PC-9 (cell line): Measurements from ENCODE around the gene CR1. TPM values are rescaled to one million over a fixed set of nuclear protein-coding genes. Genes with fewer than 3 reads are reported as not detected.

Experiments used
- BruUV-seq: library from RNA; stranded (reverse); fragments of 400-500 nt; replicated peaks from 2 replicates; lab custom pipeline; 2021; lab: Mats Ljungman, UMichigan
- CTCF ChIA-PET: fragments of 300-600 bp; sonication (Branson Sonifier 250); formaldehyde crosslinking; loops from one replicate; lab custom pipeline; 2022; ENCODE audit warnings: antibody characterized with exemption; lab: Charles Lee
- POLR2A ChIA-PET: fragments of 300-600 bp; sonication (Branson Sonifier 250); formaldehyde crosslinking; loops from one replicate; lab custom pipeline; 2022; ENCODE audit warnings: antibody characterized with exemption; ENCODE audit not compliant: unreplicated experiment; lab: Charles Lee
- DNase-seq, 2 experiments: peaks; one replicate each; pipeline versions ENCODE4 v3.0.0 to v3.0.0-alpha.2; 2015 to 2022; ENCODE audit warnings: mixed read lengths in 1 of 2
- H2AFZ ChIP-seq: fragments of 200-600 bp; sonication (generic); 2 replicates; pipeline ENCODE4 v1.8.1; 2017; ENCODE audit warnings: antibody characterized with exemption
- H3F3A ChIP-seq: fragments of 200-600 bp; sonication (generic); 2 replicates; pipeline ENCODE4 v1.8.1; 2017; ENCODE audit warnings: antibody characterized with exemption, mild to moderate bottlenecking, low read depth; ENCODE audit not compliant: insufficient read depth
- H3K27ac ChIP-seq: fragments of 200-600 bp; sonication (generic); 2 replicates; pipeline ENCODE4 v1.6.1; 2016; ENCODE audit warnings: mixed run types
- H3K27me3 ChIP-seq: fragments of 200-600 bp; sonication (generic); 2 replicates; pipeline ENCODE4 v1.6.1; 2016; ENCODE audit warnings: low read depth, mixed run types; ENCODE audit not compliant: insufficient read depth
- H3K36me3 ChIP-seq: fragments of 200-600 bp; sonication (generic); 2 replicates; pipeline ENCODE4 v1.6.1; 2016; ENCODE audit warnings: low read depth, mixed run types
- H3K4me1 ChIP-seq: fragments of 200-600 bp; sonication (generic); replicated peaks from 2 replicates; pipeline ENCODE4 v1.6.1; 2016; ENCODE audit warnings: mixed run types; ENCODE audit not compliant: insufficient read depth
- H3K4me2 ChIP-seq: fragments of 200-600 bp; sonication (generic); 2 replicates; pipeline ENCODE4 v1.6.1; 2017; ENCODE audit warnings: mixed run types
- H3K4me3 ChIP-seq: fragments of 200-600 bp; sonication (generic); 2 replicates; pipeline ENCODE4 v1.6.1; 2016; ENCODE audit warnings: mixed run types
- H3K79me2 ChIP-seq: fragments of 200-600 bp; sonication (generic); 2 replicates; pipeline ENCODE4 v1.6.1; 2017; ENCODE audit warnings: low read depth, mixed run types
- H3K9me2 ChIP-seq: fragments of 200-600 bp; sonication (generic); 2 replicates; pipeline ENCODE4 v1.8.1; 2017; ENCODE audit warnings: mild to moderate bottlenecking; ENCODE audit not compliant: insufficient read depth
- H3K9me3 ChIP-seq: fragments of 200-600 bp; sonication (generic); 2 replicates; pipeline ENCODE4 v1.8.1; 2016; ENCODE audit warnings: low read depth; ENCODE audit not compliant: insufficient read depth
- H4K20me1 ChIP-seq: fragments of 200-600 bp; sonication (generic); 2 replicates; pipeline ENCODE4 v1.8.1; 2017; ENCODE audit not compliant: insufficient read depth
- CTCF ChIP-seq: fragments of 200-600 bp; sonication (generic); conservative IDR thresholded peaks from 2 replicates; pipeline ENCODE4 v1.6.1; 2017; ENCODE audit warnings: mixed run types, antibody characterized with exemption, mild to moderate bottlenecking, moderate library complexity
- EZH2 ChIP-seq: fragments of 200-600 bp; sonication (generic); IDR thresholded peaks from 2 replicates; pipeline ENCODE4 v1.8.0; 2017; ENCODE audit warnings: antibody characterized with exemption, low read depth
- intact Hi-C: fragments of 100-400 bp; cut with micrococcal nuclease; formaldehyde crosslinking; loops from one replicate; pipeline ENCODE4 v1.10.0; 2022; ENCODE audit not compliant: unreplicated experiment
- total RNA-seq: library from RNA; stranded (reverse); gene quantifications from 2 replicates; pipeline ENCODE4 v1.2.3, GENCODE V29; 2021

Gene CR1
- total RNA-seq, 1 experiment from 2014 or later = not detected

DNA sequence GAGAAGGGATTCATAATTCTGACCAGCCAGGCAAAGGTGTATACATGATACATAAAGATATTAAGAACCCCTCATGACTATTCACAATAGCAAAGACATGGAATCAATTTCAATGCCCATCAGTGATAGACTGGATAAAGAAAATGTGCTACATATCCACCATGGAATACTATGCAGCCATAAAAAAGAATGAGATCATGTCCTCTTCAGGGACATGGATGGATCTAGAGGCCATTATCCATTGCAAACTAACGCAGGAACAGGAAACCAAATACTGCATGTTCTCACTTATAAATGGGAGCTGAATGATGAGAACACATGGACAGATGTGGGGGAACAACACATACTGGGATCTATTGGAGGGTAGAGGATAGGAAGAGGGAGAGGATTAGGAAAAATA, 170.4 kb downstream of the CR1 start:
- no peaks in the 10 kb centered on the region for H3K9me2 ChIP-seq
- H3K79me2 ChIP-seq = no peaks in the 10 kb centered on the region
- POLR2A ChIA-PET = no interaction called here
- H3F3A ChIP-seq = no peaks in the 10 kb centered on the region
- CTCF ChIA-PET = no interaction called here
- no peak for DNase-seq
- no peak overlapping the region for H3K27ac ChIP-seq
- H3K4me3 ChIP-seq = no peak overlapping the region
- H3K36me3 ChIP-seq = no peaks in the 10 kb centered on the region
- no peaks in the 10 kb centered on the region for H4K20me1 ChIP-seq
- no peak overlapping the region for H2AFZ ChIP-seq
- BruUV-seq = no TSS peak
- no peaks in the 10 kb centered on the region for H3K9me3 ChIP-seq
- no peaks in the 10 kb centered on the region for H3K27me3 ChIP-seq
- no peaks in the 10 kb centered on the region for H3K4me1 ChIP-seq
- H3K4me2 ChIP-seq = no peak overlapping the region
- no peak for TF ChIP-seq EZH2
- TF ChIP-seq CTCF = no peak
- intact Hi-C loops = no loop called here

DNA sequence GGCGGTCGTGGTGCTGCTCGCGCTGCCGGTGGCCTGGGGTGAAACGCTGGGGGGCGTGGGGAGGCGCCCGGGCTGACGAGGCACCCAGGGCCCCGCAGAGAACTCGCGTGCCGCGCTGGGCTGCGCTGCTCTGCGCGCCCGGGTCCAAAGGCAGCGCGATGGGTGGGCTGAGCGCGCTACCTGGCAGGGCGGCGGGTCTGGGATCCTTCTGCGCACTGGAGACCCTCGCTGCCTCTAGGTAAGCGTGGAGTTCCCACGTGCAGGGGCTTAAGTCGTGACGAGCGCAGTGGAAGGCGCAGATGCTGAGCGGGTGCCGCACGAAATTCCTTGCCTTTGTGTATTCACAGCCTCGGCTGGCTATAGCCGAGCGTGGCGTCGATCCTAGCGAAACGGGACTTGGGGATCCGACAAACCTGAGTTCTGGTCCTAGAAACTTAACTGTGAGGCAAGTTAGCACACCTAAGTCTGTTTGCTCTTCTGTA, 173.6 kb downstream of the CR1 start:
- Histone ChIP-seq H2AFZ (no peak overlapping the region), H3K79me2 (no peaks in the 10 kb centered on the region), H3K4me2 (no peak overlapping the region), H3K9me2 (no peaks in the 10 kb centered on the region), H3K9me3 (no peaks in the 10 kb centered on the region), H3K27me3 (no peaks in the 10 kb centered on the region), H3F3A (no peaks in the 10 kb centered on the region), H3K27ac (no peak overlapping the region), H3K36me3 (no peaks in the 10 kb centered on the region), H3K4me3 (no peak overlapping the region), H4K20me1 (no peaks in the 10 kb centered on the region), H3K4me1 (no peaks in the 10 kb centered on the region)
- ChIA-PET POLR2A (no interaction called here), CTCF (no interaction called here)
- no TSS peak for BruUV-seq
- intact Hi-C loops = no loop called here
- no peak for DNase-seq
- no peak for TF ChIP-seq EZH2

- Histone ChIP-seq H3K27me3 (no peaks in the 10 kb centered on the region), H2AFZ (no peak overlapping the region), H3F3A (no peaks in the 10 kb centered on the region), H3K4me3 (no peak overlapping the region), H3K9me3 (no peaks in the 10 kb centered on the region), H3K79me2 (no peaks in the 10 kb centered on the region), H3K4me1 (0 out of 2 replicates have a peak, but pooled peaks cover 2% of the 10 kb centered on the region), H3K4me2 (no peak overlapping the region), H3K27ac (no peak overlapping the region), H3K36me3 (no peaks in the 10 kb centered on the region), H3K9me2 (no peaks in the 10 kb centered on the region), H4K20me1 (no peaks in the 10 kb centered on the region)
- intact Hi-C loops = no loop called here
- TF ChIP-seq CTCF (no peak), EZH2 (no peak)
- CTCF ChIA-PET = no interaction called here
- DNase-seq = no peak
- BruUV-seq = no TSS peak
- POLR2A ChIA-PET = no interaction called here
Observed at GRCh38 chr1:207670192-207670591, 174.2 kb downstream of the CR1 start.

DNA sequence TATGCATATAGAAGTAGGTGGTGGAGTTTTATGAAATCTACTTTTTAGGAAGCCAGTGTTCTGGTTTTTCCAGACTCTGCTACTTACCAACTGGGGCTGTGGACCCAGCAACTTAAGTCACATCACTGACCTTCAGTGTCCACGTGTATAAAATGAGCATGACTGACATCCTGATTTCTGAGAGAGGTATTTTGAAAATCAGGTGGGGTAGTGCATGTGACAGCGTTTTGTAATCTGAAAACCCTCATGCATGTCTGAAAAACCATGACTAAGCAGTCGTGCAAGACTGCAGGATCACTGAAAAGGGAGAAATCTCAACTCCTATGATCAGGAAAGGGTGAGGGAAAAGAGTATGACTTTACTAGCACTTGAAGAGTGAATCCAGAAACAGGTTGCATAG, 175.0 kb downstream of the CR1 start:
- Histone ChIP-seq H3K27ac (no peak overlapping the region), H3K36me3 (no peaks in the 10 kb centered on the region), H3K27me3 (no peaks in the 10 kb centered on the region), H2AFZ (no peak overlapping the region), H3K4me3 (no peak overlapping the region), H3K9me2 (no peaks in the 10 kb centered on the region), H3K4me1 (0 out of 2 replicates have a peak, but pooled peaks cover 4% of the 10 kb centered on the region), H3F3A (no peaks in the 10 kb centered on the region), H3K79me2 (no peaks in the 10 kb centered on the region), H3K9me3 (no peaks in the 10 kb centered on the region), H3K4me2 (no peak overlapping the region; the same call in 1 of the 2 replicates), H4K20me1 (no peaks in the 10 kb centered on the region)
- BruUV-seq = no TSS peak
- CTCF ChIA-PET = no interaction called here
- POLR2A ChIA-PET = no interaction called here
- TF ChIP-seq CTCF = no peak
- TF ChIP-seq EZH2 = no peak
- intact Hi-C loops = no loop called here
- DNase-seq = no peak
